NOMO-1 treated with DMSO at 0.1 percent for 48 hours (cell line): Measurements from ENCODE around the gene ZNF48.
A peak's percentile ranks its signal among the peaks of the same experiment; 100 is the strongest.

Experiments used
- DNase-seq: peaks from one replicate; lab custom pipeline; 2025; ENCODE audit not compliant: unreplicated experiment; lab: John Stamatoyannopoulos, UW

Gene ZNF48

GRCh38 chr16:30395155-30395991, at the start of gene ZNF48:
ZNF48 (plus strand) TSS chr16:30395420; CDS start chr16:30395795, 375 bp downstream.
- DNase-seq = peak; percentile 80

- no peak for DNase-seq
Measured at GRCh38 chr16:30346286-30346685, 48.9 kb upstream of the ZNF48 start.

- no peak for DNase-seq
Measured at GRCh38 chr16:30348113-30348512, 47.1 kb upstream of the ZNF48 start.

DNA sequence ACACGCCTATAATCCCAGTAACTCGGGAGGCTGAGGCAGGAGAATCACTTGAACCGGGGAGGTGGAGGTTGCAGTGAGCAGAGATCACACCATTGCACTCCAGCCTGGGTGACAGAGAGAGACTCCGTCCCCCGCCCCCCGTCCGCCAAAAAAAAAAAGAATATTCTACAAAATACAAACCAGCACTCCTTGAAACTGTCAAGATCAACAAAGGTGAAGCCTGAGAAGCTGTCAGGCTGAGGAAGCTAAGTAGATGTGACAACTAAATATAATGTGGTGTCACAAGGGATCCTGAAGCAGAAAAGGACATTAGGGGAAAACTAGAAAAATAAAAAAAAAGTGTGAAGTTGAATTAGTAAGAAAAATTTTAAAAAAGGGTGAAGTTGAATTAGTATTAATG, 46.3 kb upstream of the ZNF48 start:
- no peak for DNase-seq

DNA sequence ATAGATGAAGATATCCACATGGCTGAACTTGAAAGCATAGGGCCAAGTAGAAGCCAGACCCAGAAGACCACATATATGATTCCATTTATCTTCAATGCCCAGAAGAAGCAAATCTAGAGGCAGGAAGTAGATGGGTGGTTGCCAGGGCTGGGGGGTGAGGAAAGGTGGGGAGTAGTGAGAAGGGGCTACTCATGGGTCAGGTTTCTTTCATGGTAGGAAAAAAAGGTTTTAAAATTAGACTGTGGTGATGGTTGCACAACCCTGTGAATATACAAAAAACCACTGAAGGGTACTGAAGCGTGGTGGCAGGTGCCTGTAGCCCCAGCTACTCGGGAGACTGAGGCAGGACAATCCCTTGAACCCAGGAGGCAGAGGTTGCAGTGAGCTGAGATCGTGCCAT, 45.5 kb upstream of the ZNF48 start:
- DNase-seq = peak; percentile 62

DNA sequence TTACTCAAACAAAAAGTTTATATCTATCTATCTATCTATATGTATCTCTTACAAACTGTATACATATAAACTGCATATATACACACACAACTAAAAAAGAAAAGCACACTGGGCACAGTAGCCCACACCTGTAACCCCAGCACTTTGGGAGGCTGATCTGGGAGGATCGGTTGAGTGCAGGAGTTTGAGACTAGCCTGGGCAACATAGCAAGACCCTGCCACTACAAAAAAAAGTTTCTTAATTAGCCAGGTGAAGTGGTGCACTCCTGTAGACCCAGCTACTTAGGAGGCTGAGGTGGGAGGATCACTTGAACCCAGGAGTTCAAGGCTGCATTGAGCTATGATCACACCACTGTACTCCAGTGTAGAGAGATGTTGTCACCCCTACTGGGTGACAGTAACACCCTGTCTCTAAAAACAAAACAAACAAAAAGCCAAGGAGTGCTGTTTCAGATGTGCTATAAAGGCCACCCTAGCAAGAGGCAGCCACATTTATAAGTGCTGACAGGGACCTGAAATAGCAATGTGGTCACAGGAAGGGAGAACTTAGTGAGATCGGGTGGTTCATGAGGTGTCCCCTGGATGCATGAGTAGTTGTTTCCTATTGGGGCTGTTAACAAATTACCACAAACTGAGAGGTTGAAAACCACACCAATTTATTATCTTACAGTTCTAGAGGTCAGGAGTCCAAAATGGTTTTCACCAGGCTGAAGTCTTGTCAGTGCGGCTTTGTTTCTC, 44.9 kb upstream of the ZNF48 start:
- peak; percentile 72 for DNase-seq

DNA sequence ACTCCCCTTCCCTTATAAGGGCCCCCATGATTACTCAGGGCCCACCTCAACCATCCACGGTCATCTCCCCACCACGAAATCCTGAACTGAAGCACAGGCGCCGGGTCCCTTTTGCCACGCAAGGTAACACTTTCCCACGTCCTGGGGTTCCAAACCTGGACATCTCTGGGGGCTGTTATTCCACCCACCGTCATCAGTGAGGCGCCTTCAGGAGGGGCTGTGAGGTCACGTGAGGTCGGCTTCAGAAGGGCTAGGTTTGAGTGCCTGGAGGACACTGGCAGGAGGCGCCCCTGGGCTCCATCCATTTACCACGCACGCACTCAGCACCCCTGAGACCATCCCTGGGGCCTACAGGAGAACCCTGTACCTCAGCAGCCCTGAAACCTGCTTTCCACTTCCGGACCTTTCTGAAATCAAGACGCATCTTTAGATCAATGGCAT, 44.2 kb upstream of the ZNF48 start:
- no peak for DNase-seq

DNA sequence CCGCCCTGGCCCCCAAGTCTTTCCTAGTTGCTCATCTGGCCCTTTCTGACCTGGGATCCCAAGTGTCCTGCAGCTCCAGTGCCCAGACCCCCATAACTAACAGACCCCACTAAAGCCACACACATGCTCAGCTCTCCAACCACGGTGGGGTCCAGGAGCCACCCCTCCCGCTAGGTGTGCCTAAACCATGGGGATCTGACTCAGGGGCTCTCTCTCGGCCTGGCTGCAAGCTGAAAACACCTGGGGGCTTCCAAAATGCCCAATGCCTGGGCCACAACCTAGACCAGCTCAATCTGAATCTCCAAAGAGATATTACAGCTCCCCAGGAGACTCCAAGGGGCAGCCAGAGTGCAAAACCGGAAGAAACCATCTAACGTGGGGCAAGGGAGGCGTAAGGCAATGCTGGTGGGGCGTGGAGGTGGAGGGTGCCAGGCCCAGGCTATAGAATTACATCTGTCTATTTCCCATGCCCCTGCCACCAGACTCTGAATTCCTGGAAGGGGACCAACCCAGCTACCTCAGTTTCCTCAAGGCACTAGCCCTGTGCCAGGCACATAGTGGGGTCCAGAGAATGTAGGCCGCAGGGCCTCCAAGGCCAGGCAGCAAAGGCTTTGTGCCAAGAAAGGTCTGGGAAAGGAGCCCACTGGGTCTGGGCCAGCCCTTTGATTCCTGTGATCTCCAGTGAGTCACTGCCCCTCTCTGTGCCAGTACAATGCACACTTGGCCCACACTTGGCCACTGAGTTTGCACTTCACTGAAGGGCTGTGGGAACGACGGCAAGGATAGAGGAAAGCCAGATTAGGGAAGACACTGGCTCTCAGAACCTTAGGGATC, 43.4 kb upstream of the ZNF48 start:
- no peak for DNase-seq

DNA sequence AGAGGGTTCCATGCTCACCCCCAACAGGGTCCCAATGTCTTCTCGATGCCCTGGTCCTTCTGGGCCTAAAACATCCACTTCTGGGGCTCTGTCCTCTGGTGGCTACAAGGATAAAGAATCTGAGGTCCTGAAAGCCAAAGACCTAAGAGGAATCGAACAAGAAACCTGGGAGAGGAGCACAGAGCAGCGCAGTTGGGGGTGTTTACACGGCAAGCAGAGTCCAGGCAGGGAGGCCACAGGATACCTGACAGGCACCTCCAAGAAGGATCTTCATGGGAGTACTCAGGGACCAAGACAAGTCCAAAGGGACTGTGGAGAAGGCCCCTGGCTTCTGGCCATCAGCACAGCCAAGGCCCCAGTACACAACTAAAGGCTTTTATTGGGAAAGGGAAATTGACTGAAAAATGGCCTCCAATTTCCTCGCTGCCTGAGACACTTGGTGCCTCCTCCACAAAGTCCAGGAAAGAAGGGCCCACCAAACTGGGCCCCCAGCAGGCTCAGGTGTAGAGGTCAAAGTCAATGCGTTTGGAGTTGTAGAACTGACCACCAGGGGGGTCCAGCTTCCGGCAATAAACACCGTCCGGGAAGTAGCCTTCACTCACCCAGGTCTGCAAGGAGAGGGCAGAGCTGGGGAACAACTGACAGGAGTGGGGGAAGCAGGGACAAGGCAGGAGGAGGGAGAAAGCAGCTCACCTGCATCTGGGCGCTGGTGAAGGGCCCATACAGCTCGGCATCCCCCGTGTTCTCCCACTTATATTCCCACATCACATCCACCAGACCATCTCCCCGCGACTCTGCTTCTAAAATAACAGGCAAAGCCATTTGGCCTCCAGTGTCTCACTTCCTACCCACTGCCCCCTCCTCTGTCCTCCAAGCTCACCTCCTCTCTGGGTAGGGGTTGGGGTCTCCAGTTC, 42.5 kb upstream of the ZNF48 start:
- DNase-seq = no peak

DNA sequence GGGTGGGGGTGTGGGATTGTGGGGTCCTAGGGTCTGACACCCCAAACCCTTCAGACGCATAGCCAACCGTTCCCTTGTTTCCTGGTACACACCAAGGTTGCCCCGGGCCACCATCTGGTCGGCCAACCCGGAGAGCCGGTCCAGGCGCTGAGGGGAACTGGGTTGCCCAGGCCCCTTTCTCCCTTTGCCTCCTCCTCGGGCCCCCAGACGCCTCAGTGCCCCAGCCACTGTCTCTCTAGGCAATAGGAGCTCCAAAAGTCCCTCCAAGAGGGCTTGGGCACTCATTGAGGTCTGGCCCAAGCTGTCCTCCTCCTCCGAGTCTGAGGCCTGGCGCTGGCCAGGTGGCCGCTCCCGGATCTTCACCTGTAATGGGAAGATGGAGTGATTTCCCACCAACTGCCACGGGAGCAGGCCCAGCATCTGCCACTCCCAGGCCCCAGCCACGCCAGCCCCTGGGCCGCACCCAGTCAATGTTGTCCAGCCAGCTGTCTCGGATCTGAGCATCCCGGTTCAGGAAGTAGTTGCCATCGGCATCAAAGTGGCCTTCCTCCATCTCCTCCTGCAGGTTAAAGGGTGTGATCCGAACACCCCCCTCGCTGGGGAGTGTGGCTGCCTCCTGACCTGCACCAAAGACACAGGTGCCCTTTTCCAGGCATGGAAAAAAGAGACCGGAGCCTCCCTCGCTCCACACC, 41.6 kb upstream of the ZNF48 start:
- DNase-seq = no peak

DNA sequence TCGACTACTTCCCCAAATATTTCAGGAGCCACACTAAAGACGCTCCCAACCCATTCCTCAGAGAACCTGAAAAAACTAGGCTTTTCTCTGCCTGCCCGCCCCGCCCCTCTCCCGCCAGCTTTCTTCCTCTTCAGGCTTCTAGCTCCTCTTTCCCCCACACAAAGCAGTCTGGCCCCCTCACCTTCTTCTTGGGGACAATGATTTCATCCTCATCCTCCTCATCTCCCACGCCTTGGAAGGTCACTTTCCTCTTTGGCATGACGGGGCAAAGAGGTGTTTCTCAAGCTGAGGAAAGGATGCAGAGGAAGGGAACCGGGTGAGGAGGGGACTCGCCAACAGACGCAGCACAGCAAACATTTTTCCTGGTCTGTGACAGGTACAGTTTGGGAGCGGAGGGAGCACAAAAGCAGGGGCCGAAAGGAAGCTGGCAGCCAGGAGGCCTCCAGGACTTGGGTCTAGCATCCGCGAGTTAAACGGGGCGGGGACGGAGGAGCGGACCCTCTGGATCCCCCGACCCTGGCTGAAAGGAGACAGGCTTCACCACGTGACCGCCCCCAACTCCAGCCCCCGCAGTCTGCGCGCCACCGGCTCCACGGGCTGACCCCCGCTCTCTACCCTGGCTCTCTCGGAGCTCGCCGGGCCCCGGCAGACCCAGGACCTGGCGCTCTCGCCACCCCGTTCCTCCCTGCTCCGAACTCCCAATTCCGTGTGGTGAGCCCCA, 40.6 kb upstream of the ZNF48 start:
- peak; percentile 14 for DNase-seq

DNA sequence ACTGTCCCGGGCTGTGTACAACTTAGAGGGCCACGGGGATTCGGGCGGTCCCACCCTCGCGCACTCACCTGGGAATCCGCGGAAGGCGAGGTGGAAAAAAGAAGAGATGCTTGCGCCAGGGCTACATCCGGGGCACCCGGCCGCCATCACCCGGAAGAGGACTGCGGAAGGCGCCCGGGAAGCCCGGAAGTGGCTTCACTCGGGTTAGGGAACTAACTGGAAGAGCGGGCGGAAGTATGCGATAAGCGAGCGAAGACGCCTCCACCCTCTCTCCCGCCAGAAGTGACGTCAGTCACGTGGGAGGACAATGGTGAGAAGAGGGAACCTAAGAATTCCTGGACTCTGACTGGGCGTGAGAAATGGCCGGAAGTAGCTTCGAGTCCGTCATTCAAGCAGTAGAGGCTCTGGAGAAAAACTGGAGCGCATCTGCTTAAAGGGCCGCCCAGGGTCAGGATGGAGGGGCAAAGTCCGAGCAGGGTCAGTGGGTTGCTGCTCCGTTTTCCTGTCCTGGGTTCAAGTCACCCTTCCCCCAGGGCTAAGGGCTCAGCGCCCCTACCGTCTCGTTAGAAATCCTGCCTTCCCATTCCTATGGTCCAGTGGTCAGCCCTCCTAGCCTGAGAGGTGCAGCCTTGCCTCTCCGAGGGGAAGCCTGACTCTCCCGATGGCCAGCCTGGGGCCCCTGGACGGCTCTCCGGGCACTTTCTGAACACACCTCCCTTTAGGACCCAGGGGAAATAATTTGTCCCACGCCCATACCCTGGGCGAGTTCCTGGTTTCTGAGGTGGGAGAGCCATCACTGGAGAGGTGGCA, 39.9 kb upstream of the ZNF48 start, which contains the start of gene CD2BP2:
TSS of gene CD2BP2 (minus strand) at position 165 of the 810 bp plus-strand sequence. CDS start 627 bp downstream, outside the sequence.
- peak; percentile 97 for DNase-seq

DNA sequence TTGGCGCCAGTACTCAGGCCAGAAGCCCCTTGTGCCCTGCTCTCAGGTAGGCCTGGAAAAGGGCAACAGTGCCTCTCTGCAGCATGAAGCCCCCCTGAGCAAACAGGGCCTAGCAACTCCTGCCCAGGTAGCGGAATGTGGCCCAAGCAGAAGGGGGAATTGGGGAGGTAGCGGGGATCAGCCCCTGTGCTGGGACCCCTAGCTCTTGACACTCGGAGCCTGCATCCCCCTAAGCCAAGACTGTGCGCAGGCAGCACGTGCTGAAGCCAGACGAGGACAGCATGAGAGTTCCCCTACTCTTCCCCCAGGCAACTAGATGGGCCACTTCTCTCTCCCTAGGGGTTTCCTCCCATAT, 39.3 kb upstream of the ZNF48 start:
- no peak for DNase-seq

- DNase-seq = no peak
Measured at GRCh38 chr16:30356401-30357084, 38.7 kb upstream of the ZNF48 start.

GRCh38 chr16:30357085-30357714, 38.0 kb upstream of the ZNF48 start:
- no peak for DNase-seq

DNA sequence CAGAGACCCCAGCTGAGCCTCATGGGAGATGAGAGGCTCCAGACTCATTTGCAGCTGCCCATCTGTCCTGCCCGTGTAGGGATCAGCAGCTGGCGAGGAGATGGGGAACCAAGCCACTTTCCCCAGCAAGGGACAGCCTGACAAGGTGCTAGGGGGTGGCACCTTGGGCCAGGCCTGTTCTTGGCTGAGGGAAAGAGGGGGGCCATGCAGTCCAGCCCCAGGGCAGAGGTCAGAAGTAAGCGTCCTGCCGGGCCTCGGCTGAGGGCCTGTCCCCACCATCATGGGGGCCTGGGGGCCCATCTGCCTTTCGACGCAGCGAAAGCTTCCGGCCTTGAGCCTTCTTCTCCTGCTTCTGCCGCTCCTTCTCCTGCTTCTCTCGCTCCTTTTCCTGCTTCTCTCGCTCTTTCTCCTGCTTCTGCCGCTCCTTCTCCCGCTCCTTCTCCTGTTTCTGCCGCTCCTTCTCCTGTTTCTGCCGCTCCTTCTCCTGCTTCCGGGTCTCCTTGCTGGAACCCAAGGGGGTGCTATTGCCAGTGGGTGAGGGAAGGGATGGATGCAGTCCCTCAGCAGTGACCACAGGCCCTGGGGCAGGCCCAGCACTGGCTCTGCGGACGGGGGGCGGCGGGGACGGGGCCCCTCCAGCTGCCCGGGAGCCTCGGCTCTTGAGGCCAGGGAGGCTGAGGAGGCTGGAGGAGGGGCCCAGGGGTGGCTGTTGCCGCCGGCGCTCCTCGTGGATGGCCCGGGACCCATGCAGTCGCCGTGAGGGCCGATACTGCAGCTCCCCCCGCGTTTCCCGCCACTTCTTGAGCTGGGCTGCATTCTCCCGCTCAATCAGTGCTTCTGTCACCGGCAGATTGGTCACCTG, 37.3 kb upstream of the ZNF48 start:
- no peak for DNase-seq
